Measurements from ENCODE around the gene ALDH8A1.

ALDH8A1 gene

DNA sequence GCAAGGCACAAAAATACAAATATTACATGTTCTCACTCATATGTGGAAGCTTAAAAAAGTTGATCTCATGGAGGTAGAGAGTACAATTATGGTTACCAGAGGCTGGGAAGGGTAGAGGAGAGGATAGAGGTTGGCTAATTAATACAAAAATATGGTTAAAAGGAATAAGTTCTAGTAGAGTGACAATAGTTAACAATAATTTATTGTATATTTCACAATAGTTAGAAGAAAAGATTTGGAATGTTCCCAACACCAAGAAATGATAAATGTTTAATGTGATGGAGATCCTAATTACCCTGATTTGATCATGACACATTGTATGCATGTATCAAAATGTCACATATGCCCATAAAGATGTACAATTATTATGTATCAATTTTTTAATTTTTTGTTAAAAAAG is 1.8 kb downstream of the ALDH8A1 start:
- no peak overlapping the region for H3K4me2 ChIP-seq (ENCODE audit: low read length)
- no peak overlapping the region for H2AFZ ChIP-seq (ENCODE audit: insufficient read depth, low read length, poor library complexity)
- H2BK5ac ChIP-seq (ENCODE audit: low read depth, low read length, poor library complexity) = no peak overlapping the region
- H3K27ac ChIP-seq (ENCODE audit: low read depth, low read length) = no peak overlapping the region
- no peak overlapping the region for H4K12ac ChIP-seq (ENCODE audit: low read depth, low read length)
- H3K79me1 ChIP-seq (ENCODE audit: low read length) = no peaks in the 10 kb centered on the region
- no peak overlapping the region for H3K4ac ChIP-seq (ENCODE audit: low read depth, low read length)
- H2BK120ac ChIP-seq (ENCODE audit: insufficient read depth, low read length, poor library complexity) = no peak overlapping the region
- H3K27me3 ChIP-seq (ENCODE audit: insufficient read depth, low read length) = no peaks in the 10 kb centered on the region
- H3K4me1 ChIP-seq (ENCODE audit: control insufficient read depth in 1 of 2, insufficient read depth in 2 of 2, low read length in 2 of 2) = peaks cover 0 to 2% of the 10 kb centered on the region in 2 experiments
- H3K14ac ChIP-seq (ENCODE audit: low read length) = no peak overlapping the region
- no peak overlapping the region for H3K23ac ChIP-seq (ENCODE audit: low read length)
- no peak overlapping the region for H4K91ac ChIP-seq (ENCODE audit: low read depth, low read length)
- no peak overlapping the region for H3K9ac ChIP-seq (ENCODE audit: low read length)
- H3K79me2 ChIP-seq (ENCODE audit: control insufficient read depth, insufficient read depth, low read length, poor library complexity) = no peaks in the 10 kb centered on the region
- no peaks in the 10 kb centered on the region for H3K36me3 ChIP-seq (ENCODE audit: control insufficient read depth in 1 of 2, insufficient read depth in 2 of 2, low read length in 2 of 2)
- no peak overlapping the region for H2AK5ac ChIP-seq (ENCODE audit: low read length)
- peaks cover 2% of the 10 kb centered on the region for H3K9me3 ChIP-seq (ENCODE audit: insufficient read depth, low read depth, low read length)
- H2BK12ac ChIP-seq (ENCODE audit: low read length) = no peak overlapping the region
- no peak overlapping the region for H3K18ac ChIP-seq (ENCODE audit: low read length)
- DNase-seq = no peak
- H3K4me3 ChIP-seq (ENCODE audit: low read depth, low read length) = no peak overlapping the region
- H4K8ac ChIP-seq (ENCODE audit: low read depth, low read length) = no peak overlapping the region

DNA sequence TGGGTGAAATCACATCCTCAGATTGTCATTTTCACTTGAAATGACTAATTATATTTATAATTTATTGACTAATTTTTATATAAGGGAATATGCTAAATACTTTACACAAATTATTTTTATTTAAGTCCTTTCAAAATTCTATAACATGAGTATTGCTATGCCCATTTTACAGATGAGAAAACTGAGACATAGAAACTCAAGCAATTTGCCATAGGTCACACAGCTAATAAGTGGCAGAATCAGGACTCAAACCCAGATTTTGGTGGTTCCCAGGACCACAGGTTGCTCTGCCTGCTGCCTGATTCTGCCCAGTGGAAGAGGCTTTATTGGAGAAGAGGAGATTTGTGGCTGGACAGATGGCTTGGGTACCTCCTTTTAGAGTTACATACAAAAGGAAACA is 4.9 kb downstream of the ALDH8A1 start:
- Histone ChIP-seq H3K9me3 (ENCODE audit: insufficient read depth, low read depth, low read length) (peaks cover 2% of the 10 kb centered on the region), H3K79me1 (ENCODE audit: low read length) (no peaks in the 10 kb centered on the region), H3K14ac (ENCODE audit: low read length) (no peak overlapping the region), H2AK5ac (ENCODE audit: low read length) (no peak overlapping the region), H2BK120ac (ENCODE audit: insufficient read depth, low read length, poor library complexity) (no peak overlapping the region), H4K91ac (ENCODE audit: low read depth, low read length) (no peak overlapping the region), H3K18ac (ENCODE audit: low read length) (no peak overlapping the region), H4K12ac (ENCODE audit: low read depth, low read length) (no peak overlapping the region), H3K23ac (ENCODE audit: low read length) (no peak overlapping the region), H3K27me3 (ENCODE audit: insufficient read depth, low read length) (no peaks in the 10 kb centered on the region), H3K4me3 (ENCODE audit: low read depth, low read length) (no peak overlapping the region), H3K9ac (ENCODE audit: low read length) (no peak overlapping the region), H3K4ac (ENCODE audit: low read depth, low read length) (no peak overlapping the region), H4K8ac (ENCODE audit: low read depth, low read length) (no peak overlapping the region), H3K79me2 (ENCODE audit: control insufficient read depth, insufficient read depth, low read length, poor library complexity) (no peaks in the 10 kb centered on the region), H3K27ac (ENCODE audit: low read depth, low read length) (no peak overlapping the region), H2BK12ac (ENCODE audit: low read length) (no peak overlapping the region), H2AFZ (ENCODE audit: insufficient read depth, low read length, poor library complexity) (no peak overlapping the region), H3K4me2 (ENCODE audit: low read length) (no peak overlapping the region), H3K36me3 (ENCODE audit: control insufficient read depth in 1 of 2, insufficient read depth in 2 of 2, low read length in 2 of 2) (no peaks in the 10 kb centered on the region), H2BK5ac (ENCODE audit: low read depth, low read length, poor library complexity) (no peak overlapping the region), H3K4me1 (ENCODE audit: control insufficient read depth in 1 of 2, insufficient read depth in 2 of 2, low read length in 2 of 2) (no peaks in the 10 kb centered on the region)
- no peak for DNase-seq

DNA sequence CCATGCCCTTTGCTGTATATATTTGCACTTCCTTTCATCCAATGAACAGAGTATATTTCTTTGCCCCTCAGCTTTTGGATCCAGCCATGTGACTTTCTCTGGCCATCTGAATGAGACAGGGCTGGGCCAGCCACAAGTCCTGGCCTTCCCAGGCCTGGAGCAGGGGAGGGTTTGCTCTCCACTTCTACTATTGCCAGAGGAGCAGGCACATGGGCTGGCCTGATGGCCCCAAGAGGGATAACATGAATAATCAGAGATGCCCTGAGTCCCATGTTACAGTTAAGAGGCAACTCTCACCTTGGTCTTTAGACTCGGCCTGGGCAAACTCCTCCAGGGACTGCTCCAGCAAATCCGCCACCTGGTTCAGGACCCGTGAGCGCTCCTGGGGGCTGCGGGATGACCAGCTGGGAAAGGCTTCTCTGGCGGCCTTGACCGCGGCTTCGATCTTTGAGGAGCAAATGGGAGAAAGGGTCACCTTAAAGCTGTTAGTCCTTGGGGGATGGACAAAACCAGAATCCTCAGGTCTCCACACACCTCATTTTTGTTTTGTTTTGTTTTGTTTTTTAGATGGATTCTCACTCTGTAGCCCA is 6.3 kb downstream of the ALDH8A1 start:
- Histone ChIP-seq H3K27me3 (ENCODE audit: insufficient read depth, low read length) (no peaks in the 10 kb centered on the region), H3K36me3 (ENCODE audit: control insufficient read depth in 1 of 2, insufficient read depth in 2 of 2, low read length in 2 of 2) (no peaks in the 10 kb centered on the region), H2BK5ac (ENCODE audit: low read depth, low read length, poor library complexity) (no peak overlapping the region), H2AFZ (ENCODE audit: insufficient read depth, low read length, poor library complexity) (no peak overlapping the region), H3K4me2 (ENCODE audit: low read length) (no peak overlapping the region), H3K18ac (ENCODE audit: low read length) (no peak overlapping the region), H4K91ac (ENCODE audit: low read depth, low read length) (no peak overlapping the region), H3K79me1 (ENCODE audit: low read length) (no peaks in the 10 kb centered on the region), H3K9ac (ENCODE audit: low read length) (peak overlapping the region; percentile 75), H2BK120ac (ENCODE audit: insufficient read depth, low read length, poor library complexity) (no peak overlapping the region), H3K4ac (ENCODE audit: low read depth, low read length) (no peak overlapping the region), H2AK5ac (ENCODE audit: low read length) (no peak overlapping the region), H3K79me2 (ENCODE audit: control insufficient read depth, insufficient read depth, low read length, poor library complexity) (no peaks in the 10 kb centered on the region), H3K9me3 (ENCODE audit: insufficient read depth, low read depth, low read length) (peaks cover 2% of the 10 kb centered on the region), H3K4me3 (ENCODE audit: low read depth, low read length) (no peak overlapping the region), H2BK12ac (ENCODE audit: low read length) (no peak overlapping the region), H3K23ac (ENCODE audit: low read length) (no peak overlapping the region), H3K14ac (ENCODE audit: low read length) (no peak overlapping the region), H4K8ac (ENCODE audit: low read depth, low read length) (no peak overlapping the region), H3K4me1 (ENCODE audit: control insufficient read depth in 1 of 2, insufficient read depth in 2 of 2, low read length in 2 of 2) (no peaks in the 10 kb centered on the region), H3K27ac (ENCODE audit: low read depth, low read length) (no peak overlapping the region), H4K12ac (ENCODE audit: low read depth, low read length) (no peak overlapping the region)
- DNase-seq = no peak
- WGBS (ENCODE audit: extremely low coverage, insufficient coverage, insufficient read length) = no CpG with 5 or more reads among the region's 9 CpGs

DNA sequence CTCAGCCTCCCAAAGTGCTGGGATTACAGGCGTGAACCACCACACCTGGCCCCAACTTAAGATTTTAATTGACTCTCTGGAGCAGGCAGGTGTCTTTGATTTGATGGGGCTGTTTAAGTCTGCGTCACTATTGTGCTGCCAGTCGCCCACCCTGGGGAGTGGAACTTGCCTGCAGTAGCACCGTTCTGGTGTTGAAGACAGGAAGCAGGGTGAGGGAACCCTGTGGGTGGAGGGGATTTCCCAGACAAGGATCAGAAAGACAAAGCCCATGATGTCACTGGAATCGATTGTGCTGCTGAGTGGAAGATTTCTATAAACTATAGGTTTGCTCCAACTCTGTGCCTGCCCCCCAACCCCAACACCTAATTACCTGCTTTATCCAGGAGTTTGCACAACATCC is 11.0 kb downstream of the ALDH8A1 start:
- peaks cover 0 to 4% of the 10 kb centered on the region in 2 experiments for H3K4me1 ChIP-seq (ENCODE audit: control insufficient read depth in 1 of 2, insufficient read depth in 2 of 2, low read length in 2 of 2)
- H3K4ac ChIP-seq (ENCODE audit: low read depth, low read length) = no peak overlapping the region
- no peak overlapping the region for H3K27ac ChIP-seq (ENCODE audit: low read depth, low read length)
- H2BK120ac ChIP-seq (ENCODE audit: insufficient read depth, low read length, poor library complexity) = no peak overlapping the region
- no peaks in the 10 kb centered on the region for H3K27me3 ChIP-seq (ENCODE audit: insufficient read depth, low read length)
- H3K4me2 ChIP-seq (ENCODE audit: low read length) = no peak overlapping the region
- no peak for DNase-seq
- no peak overlapping the region for H4K91ac ChIP-seq (ENCODE audit: low read depth, low read length)
- H2AFZ ChIP-seq (ENCODE audit: insufficient read depth, low read length, poor library complexity) = no peak overlapping the region
- H3K23ac ChIP-seq (ENCODE audit: low read length) = no peak overlapping the region
- H3K9me3 ChIP-seq (ENCODE audit: insufficient read depth, low read depth, low read length) = no peaks in the 10 kb centered on the region
- H2BK5ac ChIP-seq (ENCODE audit: low read depth, low read length, poor library complexity) = no peak overlapping the region
- H3K79me1 ChIP-seq (ENCODE audit: low read length) = no peaks in the 10 kb centered on the region
- no peak overlapping the region for H4K12ac ChIP-seq (ENCODE audit: low read depth, low read length)
- no peak overlapping the region for H3K14ac ChIP-seq (ENCODE audit: low read length)
- no peak overlapping the region for H2AK5ac ChIP-seq (ENCODE audit: low read length)
- no peak overlapping the region for H2BK12ac ChIP-seq (ENCODE audit: low read length)
- no CpG with 5 or more reads among the region's 5 CpGs for WGBS (ENCODE audit: extremely low coverage, insufficient coverage, insufficient read length)
- H3K36me3 ChIP-seq (ENCODE audit: control insufficient read depth in 1 of 2, insufficient read depth in 2 of 2, low read length in 2 of 2) = no peaks in the 10 kb centered on the region
- no peaks in the 10 kb centered on the region for H3K79me2 ChIP-seq (ENCODE audit: control insufficient read depth, insufficient read depth, low read length, poor library complexity)
- H3K4me3 ChIP-seq (ENCODE audit: low read depth, low read length) = no peak overlapping the region
- no peak overlapping the region for H3K9ac ChIP-seq (ENCODE audit: low read length)
- no peak overlapping the region for H3K18ac ChIP-seq (ENCODE audit: low read length)
- H4K8ac ChIP-seq (ENCODE audit: low read depth, low read length) = no peak overlapping the region
